SU-DHL-6 (cell line): Measurements from ENCODE around the gene GRAP.

Experiments used
- H2AFZ ChIP-seq: fragments of 200-600 bp; sonication (generic); 2 replicates; pipeline ENCODE4 v1.6.1; 2014; ENCODE audit warnings: low read depth, mild to moderate bottlenecking, moderate library complexity, mixed read lengths, antibody characterized with exemption, low read length; ENCODE audit not compliant: severe bottlenecking
- H3F3A ChIP-seq: fragments of 200-600 bp; shearing (Covaris generic); 2 replicates; pipeline ENCODE4 v1.6.0; 2016; ENCODE audit warnings: antibody characterized with exemption, mild to moderate bottlenecking; ENCODE audit not compliant: insufficient read depth
- H3K27ac ChIP-seq: fragments of 200-600 bp; sonication (generic); 2 replicates; pipeline ENCODE4 v1.5.1; 2016; ENCODE audit warnings: low read depth, mild to moderate bottlenecking, low read length, moderate library complexity, mixed read lengths
- H3K27me3 ChIP-seq: fragments of 200-600 bp; sonication (generic), shearing (Covaris generic); 2 replicates; pipeline ENCODE4 v1.6.0; 2014; ENCODE audit warnings: mild to moderate bottlenecking, low read length
- H3K36me3 ChIP-seq: fragments of 200-600 bp; sonication (generic); 2 replicates; pipeline ENCODE4 v1.6.1; 2014; ENCODE audit warnings: mild to moderate bottlenecking, low read length, mixed read lengths
- H3K4me2 ChIP-seq: fragments of 300-600, 200-600 bp; shearing (Covaris generic), sonication (generic); 2 replicates; pipeline ENCODE4 v1.6.0; 2014; ENCODE audit warnings: low read length, low read depth, mild to moderate bottlenecking; ENCODE audit not compliant: poor library complexity, severe bottlenecking
- H3K4me3 ChIP-seq: fragments of 200-600 bp; sonication (generic); 2 replicates; pipeline ENCODE4 v1.5.1; 2014; ENCODE audit warnings: antibody characterized with exemption, low read length, mild to moderate bottlenecking, mixed read lengths; ENCODE audit not compliant: insufficient read depth, poor library complexity, severe bottlenecking
- H3K79me2 ChIP-seq: fragments of 200-600 bp; sonication (generic); 2 replicates; pipeline ENCODE4 v1.6.1; 2014; ENCODE audit warnings: mild to moderate bottlenecking, low read length, moderate library complexity; ENCODE audit not compliant: insufficient read depth
- H3K9ac ChIP-seq: fragments of 200-600 bp; sonication (generic); 2 replicates; pipeline ENCODE4 v1.7.0; 2014; ENCODE audit warnings: mild to moderate bottlenecking, low read length
- H3K9me2 ChIP-seq: fragments of 200-600 bp; sonication (generic); replicated peaks from 2 replicates; pipeline ENCODE4 v1.6.1; 2014; ENCODE audit warnings: low read length; ENCODE audit not compliant: insufficient read depth
- H3K9me3 ChIP-seq: fragments of 200-600 bp; sonication (generic); 2 replicates; pipeline ENCODE4 v1.6.1; 2014; ENCODE audit warnings: low read length, mixed read lengths; ENCODE audit not compliant: insufficient read depth
- H4K20me1 ChIP-seq: fragments of 200-600 bp; sonication (generic); 2 replicates; pipeline ENCODE4 v1.6.1; 2014; ENCODE audit warnings: low read depth, mild to moderate bottlenecking, antibody characterized with exemption, low read length, moderate library complexity, mixed read lengths
- EZH2phosphoT487 ChIP-seq: fragments of 200-600 bp; sonication (generic), shearing (Covaris generic); conservative IDR thresholded peaks from 2 replicates; pipeline ENCODE4 v1.6.1; 2018; ENCODE audit warnings: mild to moderate bottlenecking, antibody characterized with exemption, low read length, moderate library complexity, mixed read lengths
- TF ChIP-seq, protein P1 (sequence below): fragments of 200-600 bp; sonication (generic); IDR thresholded peaks from one replicate; pipeline ENCODE4 v1.5.1; 2017; ENCODE audit warnings: antibody characterized with exemption, mild to moderate bottlenecking, low read length, moderate library complexity; ENCODE audit not compliant: insufficient read depth, poor library complexity, severe bottlenecking

Gene GRAP

DNA sequence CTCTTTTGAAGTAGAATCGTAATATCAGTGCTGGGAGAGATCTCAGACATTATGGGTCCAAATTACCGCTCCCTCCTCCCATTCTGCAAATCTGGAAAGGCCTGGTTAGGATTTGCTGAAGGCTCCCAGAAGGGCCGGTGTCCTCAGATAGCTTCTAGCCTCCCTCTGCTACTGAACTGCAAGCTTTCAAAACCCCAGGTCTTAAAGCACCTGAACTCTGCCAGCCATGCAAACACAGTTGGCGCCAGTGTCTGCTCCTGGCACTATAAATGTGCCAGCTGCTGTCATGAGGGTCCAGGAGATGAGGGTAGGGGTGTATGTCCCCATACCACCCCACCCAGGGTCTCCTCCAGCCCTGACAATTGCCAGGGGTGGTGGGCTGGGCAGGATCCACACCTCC lies 70.6 kb downstream of the GRAP start:
- no peak overlapping the region for H2AFZ ChIP-seq
- no peaks in the 10 kb centered on the region for H3K36me3 ChIP-seq
- H3K9ac ChIP-seq = no peak overlapping the region
- no peak overlapping the region for H3K4me3 ChIP-seq
- TF ChIP-seq, protein P1, sequence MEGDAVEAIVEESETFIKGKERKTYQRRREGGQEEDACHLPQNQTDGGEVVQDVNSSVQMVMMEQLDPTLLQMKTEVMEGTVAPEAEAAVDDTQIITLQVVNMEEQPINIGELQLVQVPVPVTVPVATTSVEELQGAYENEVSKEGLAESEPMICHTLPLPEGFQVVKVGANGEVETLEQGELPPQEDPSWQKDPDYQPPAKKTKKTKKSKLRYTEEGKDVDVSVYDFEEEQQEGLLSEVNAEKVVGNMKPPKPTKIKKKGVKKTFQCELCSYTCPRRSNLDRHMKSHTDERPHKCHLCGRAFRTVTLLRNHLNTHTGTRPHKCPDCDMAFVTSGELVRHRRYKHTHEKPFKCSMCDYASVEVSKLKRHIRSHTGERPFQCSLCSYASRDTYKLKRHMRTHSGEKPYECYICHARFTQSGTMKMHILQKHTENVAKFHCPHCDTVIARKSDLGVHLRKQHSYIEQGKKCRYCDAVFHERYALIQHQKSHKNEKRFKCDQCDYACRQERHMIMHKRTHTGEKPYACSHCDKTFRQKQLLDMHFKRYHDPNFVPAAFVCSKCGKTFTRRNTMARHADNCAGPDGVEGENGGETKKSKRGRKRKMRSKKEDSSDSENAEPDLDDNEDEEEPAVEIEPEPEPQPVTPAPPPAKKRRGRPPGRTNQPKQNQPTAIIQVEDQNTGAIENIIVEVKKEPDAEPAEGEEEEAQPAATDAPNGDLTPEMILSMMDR = no peak
- TF ChIP-seq EZH2phosphoT487 = no peak
- no peaks in the 10 kb centered on the region for H3K79me2 ChIP-seq
- H3K4me2 ChIP-seq = no peak overlapping the region
- no peaks in the 10 kb centered on the region for H3F3A ChIP-seq
- no peaks in the 10 kb centered on the region for H3K9me2 ChIP-seq
- no peak overlapping the region for H3K27ac ChIP-seq
- no peaks in the 10 kb centered on the region for H3K9me3 ChIP-seq
- no peaks in the 10 kb centered on the region for H3K27me3 ChIP-seq
- no peaks in the 10 kb centered on the region for H4K20me1 ChIP-seq

DNA sequence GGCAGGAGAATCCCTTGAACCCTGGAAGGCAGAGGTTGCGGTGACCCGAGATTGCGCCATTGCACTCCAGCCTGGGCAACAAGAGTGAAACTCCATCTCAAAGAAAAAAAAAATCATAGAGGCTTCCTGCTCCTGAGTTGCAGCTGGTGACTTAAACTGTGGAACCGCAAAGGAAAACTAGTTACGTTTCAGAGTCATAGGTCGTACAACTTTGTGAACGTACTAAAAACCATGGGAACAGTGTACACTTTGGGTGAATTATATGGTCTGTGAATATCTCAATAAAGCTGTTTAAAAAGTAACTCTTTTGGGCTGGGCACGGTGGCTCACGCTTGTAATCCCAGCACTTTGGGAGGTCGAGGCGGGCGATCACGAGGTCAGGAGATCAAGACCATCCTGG lies 71.2 kb downstream of the GRAP start:
- H4K20me1 ChIP-seq = no peaks in the 10 kb centered on the region
- H3K36me3 ChIP-seq = no peaks in the 10 kb centered on the region
- H2AFZ ChIP-seq = no peak overlapping the region
- H3K4me3 ChIP-seq = no peak overlapping the region
- no peak overlapping the region for H3K9ac ChIP-seq
- TF ChIP-seq, protein P1 = no peak
- no peak for TF ChIP-seq EZH2phosphoT487
- no peak overlapping the region for H3K27ac ChIP-seq
- no peaks in the 10 kb centered on the region for H3K9me3 ChIP-seq
- no peaks in the 10 kb centered on the region for H3K9me2 ChIP-seq
- no peak overlapping the region for H3K4me2 ChIP-seq
- no peaks in the 10 kb centered on the region for H3F3A ChIP-seq
- no peaks in the 10 kb centered on the region for H3K79me2 ChIP-seq
- no peaks in the 10 kb centered on the region for H3K27me3 ChIP-seq

DNA sequence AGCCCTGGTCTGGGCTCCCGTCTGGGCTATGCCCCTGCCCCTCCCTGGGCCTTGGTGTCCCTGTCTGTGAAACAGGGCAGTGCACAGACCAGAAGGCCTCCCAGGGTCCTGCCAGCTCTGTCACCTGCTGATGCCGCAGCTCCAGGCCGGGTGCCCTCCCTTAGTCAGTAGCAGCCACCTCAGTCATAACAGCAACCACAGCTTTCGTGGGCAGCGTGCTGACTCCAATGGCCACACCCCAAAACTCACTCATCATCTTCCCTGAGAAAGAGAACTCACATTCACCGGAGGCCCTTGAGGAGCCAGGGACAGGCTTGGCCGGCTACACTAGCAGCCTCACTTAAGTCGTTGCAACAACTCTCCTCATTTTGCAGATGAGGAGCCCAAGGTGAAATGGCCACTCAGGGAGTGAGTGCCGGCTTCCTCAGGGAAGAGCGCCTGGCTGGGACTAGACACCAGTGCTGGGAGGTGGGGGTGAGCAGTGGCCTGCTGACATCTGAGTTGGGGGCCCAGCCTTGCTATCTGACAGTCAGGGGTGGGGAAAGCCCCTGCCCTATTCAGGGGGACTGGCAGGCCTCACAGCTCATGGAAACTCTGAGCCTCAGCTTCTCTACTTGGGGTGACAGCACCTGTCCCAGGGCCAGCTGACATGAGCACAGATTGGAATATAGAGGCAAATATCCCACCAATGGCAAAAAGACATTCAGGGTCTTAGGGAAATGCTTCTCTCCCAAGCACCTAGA lies 72.2 kb downstream of the GRAP start:
- Histone ChIP-seq H3K36me3 (no peaks in the 10 kb centered on the region), H3K9ac (no peak overlapping the region), H3K4me2 (no peak overlapping the region), H2AFZ (no peak overlapping the region), H3K79me2 (no peaks in the 10 kb centered on the region), H3F3A (no peaks in the 10 kb centered on the region), H3K4me3 (no peak overlapping the region), H3K9me2 (no peaks in the 10 kb centered on the region), H3K27me3 (no peaks in the 10 kb centered on the region), H3K9me3 (no peaks in the 10 kb centered on the region), H4K20me1 (no peaks in the 10 kb centered on the region), H3K27ac (no peak overlapping the region)
- TF ChIP-seq EZH2phosphoT487 = no peak
- TF ChIP-seq, protein P1 = no peak
